PC-9 (cell line): ENCODE results near the gene SLC9A3. TPM values are rescaled to one million over a fixed set of nuclear protein-coding genes. Genes with fewer than 3 reads are reported as not detected.
"Not testable (repeated sequence)": the region's sequence is repeated elsewhere in the genome, so short reads cannot be mapped to it uniquely, and the experiment has no call there.

Experiments used
- BruUV-seq: library from RNA; stranded (reverse); fragments of 400-500 nt; replicated peaks from 2 replicates; lab custom pipeline; 2021; lab: Mats Ljungman, UMichigan
- CTCF ChIA-PET: fragments of 300-600 bp; sonication (Branson Sonifier 250); formaldehyde crosslinking; loops from one replicate; lab custom pipeline; 2022; ENCODE audit warnings: antibody characterized with exemption; lab: Charles Lee
- POLR2A ChIA-PET: fragments of 300-600 bp; sonication (Branson Sonifier 250); formaldehyde crosslinking; loops from one replicate; lab custom pipeline; 2022; ENCODE audit warnings: antibody characterized with exemption; ENCODE audit not compliant: unreplicated experiment; lab: Charles Lee
- DNase-seq, 2 experiments: peaks; one replicate each; pipeline versions ENCODE4 v3.0.0 to v3.0.0-alpha.2; 2015 to 2022; ENCODE audit warnings: mixed read lengths in 1 of 2
- H2AFZ ChIP-seq: fragments of 200-600 bp; sonication (generic); 2 replicates; pipeline ENCODE4 v1.8.1; 2017; ENCODE audit warnings: antibody characterized with exemption
- H3F3A ChIP-seq: fragments of 200-600 bp; sonication (generic); 2 replicates; pipeline ENCODE4 v1.8.1; 2017; ENCODE audit warnings: antibody characterized with exemption, mild to moderate bottlenecking, low read depth; ENCODE audit not compliant: insufficient read depth
- H3K27ac ChIP-seq: fragments of 200-600 bp; sonication (generic); 2 replicates; pipeline ENCODE4 v1.6.1; 2016; ENCODE audit warnings: mixed run types
- H3K27me3 ChIP-seq: fragments of 200-600 bp; sonication (generic); 2 replicates; pipeline ENCODE4 v1.6.1; 2016; ENCODE audit warnings: low read depth, mixed run types; ENCODE audit not compliant: insufficient read depth
- H3K36me3 ChIP-seq: fragments of 200-600 bp; sonication (generic); 2 replicates; pipeline ENCODE4 v1.6.1; 2016; ENCODE audit warnings: low read depth, mixed run types
- H3K4me1 ChIP-seq: fragments of 200-600 bp; sonication (generic); replicated peaks from 2 replicates; pipeline ENCODE4 v1.6.1; 2016; ENCODE audit warnings: mixed run types; ENCODE audit not compliant: insufficient read depth
- H3K4me2 ChIP-seq: fragments of 200-600 bp; sonication (generic); 2 replicates; pipeline ENCODE4 v1.6.1; 2017; ENCODE audit warnings: mixed run types
- H3K4me3 ChIP-seq: fragments of 200-600 bp; sonication (generic); 2 replicates; pipeline ENCODE4 v1.6.1; 2016; ENCODE audit warnings: mixed run types
- H3K79me2 ChIP-seq: fragments of 200-600 bp; sonication (generic); 2 replicates; pipeline ENCODE4 v1.6.1; 2017; ENCODE audit warnings: low read depth, mixed run types
- H3K9me2 ChIP-seq: fragments of 200-600 bp; sonication (generic); 2 replicates; pipeline ENCODE4 v1.8.1; 2017; ENCODE audit warnings: mild to moderate bottlenecking; ENCODE audit not compliant: insufficient read depth
- H3K9me3 ChIP-seq: fragments of 200-600 bp; sonication (generic); 2 replicates; pipeline ENCODE4 v1.8.1; 2016; ENCODE audit warnings: low read depth; ENCODE audit not compliant: insufficient read depth
- H4K20me1 ChIP-seq: fragments of 200-600 bp; sonication (generic); 2 replicates; pipeline ENCODE4 v1.8.1; 2017; ENCODE audit not compliant: insufficient read depth
- EZH2 ChIP-seq: fragments of 200-600 bp; sonication (generic); IDR thresholded peaks from 2 replicates; pipeline ENCODE4 v1.8.0; 2017; ENCODE audit warnings: antibody characterized with exemption, low read depth
- intact Hi-C: fragments of 100-400 bp; cut with micrococcal nuclease; formaldehyde crosslinking; loops from one replicate; pipeline ENCODE4 v1.10.0; 2022; ENCODE audit not compliant: unreplicated experiment
- total RNA-seq: library from RNA; stranded (reverse); gene quantifications from 2 replicates; pipeline ENCODE4 v1.2.3, GENCODE V29; 2021
- TF ChIP-seq, protein P1 (sequence below): fragments of 200-600 bp; sonication (generic); conservative IDR thresholded peaks from 2 replicates; pipeline ENCODE4 v1.6.1; 2017; ENCODE audit warnings: mixed run types, antibody characterized with exemption, mild to moderate bottlenecking, moderate library complexity

Gene SLC9A3
- total RNA-seq, 1 experiment from 2014 or later, result 5.6 TPM

DNA sequence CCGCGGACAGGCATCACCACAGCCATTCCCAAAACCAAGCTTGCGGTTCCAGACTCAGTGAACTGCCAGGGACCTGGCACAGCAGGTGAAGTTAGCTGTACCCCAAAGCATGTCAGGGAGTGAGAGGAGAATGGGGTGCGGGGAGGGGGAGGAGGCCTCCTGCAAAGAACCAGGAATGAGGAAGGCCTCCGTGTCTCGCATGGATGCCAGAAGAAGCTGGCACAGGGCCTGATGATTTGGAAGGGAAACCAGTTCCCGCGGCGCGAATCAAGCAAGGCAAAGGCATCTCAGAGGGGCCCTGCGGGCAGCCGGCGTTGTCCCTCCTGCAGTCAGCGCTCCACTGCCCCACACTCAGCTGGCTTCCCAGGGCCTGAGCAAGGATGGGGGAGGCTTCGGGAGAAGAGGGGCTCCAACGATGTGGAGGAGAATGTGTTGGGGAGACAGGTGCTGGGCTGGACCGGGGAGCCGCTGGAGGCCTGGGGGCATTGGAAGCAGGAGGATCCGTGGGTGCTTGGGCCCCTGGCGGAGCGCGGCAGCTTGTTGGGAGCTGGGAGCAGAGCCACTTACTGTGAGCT lies 14.6 kb downstream of the SLC9A3 start:
- no peaks in the 10 kb centered on the region for H3K79me2 ChIP-seq
- no peaks in the 10 kb centered on the region for H3K4me1 ChIP-seq
- BruUV-seq, result no TSS peak
- H4K20me1 ChIP-seq, result no peaks in the 10 kb centered on the region
- H3F3A ChIP-seq, result no peaks in the 10 kb centered on the region
- ChIA-PET CTCF (no interaction called here), POLR2A (interaction anchor here (0.5 to 0.6 kb wide), 2 partner anchors 43 to 102 kb away, joined by 3 to 18 read pairs; no protein-coding TSS in a partner anchor)
- no peak overlapping the region for H3K27ac ChIP-seq
- H3K9me3 ChIP-seq, result no peaks in the 10 kb centered on the region
- H3K27me3 ChIP-seq, result peaks cover 84% of the 10 kb centered on the region
- TF ChIP-seq, protein P1, sequence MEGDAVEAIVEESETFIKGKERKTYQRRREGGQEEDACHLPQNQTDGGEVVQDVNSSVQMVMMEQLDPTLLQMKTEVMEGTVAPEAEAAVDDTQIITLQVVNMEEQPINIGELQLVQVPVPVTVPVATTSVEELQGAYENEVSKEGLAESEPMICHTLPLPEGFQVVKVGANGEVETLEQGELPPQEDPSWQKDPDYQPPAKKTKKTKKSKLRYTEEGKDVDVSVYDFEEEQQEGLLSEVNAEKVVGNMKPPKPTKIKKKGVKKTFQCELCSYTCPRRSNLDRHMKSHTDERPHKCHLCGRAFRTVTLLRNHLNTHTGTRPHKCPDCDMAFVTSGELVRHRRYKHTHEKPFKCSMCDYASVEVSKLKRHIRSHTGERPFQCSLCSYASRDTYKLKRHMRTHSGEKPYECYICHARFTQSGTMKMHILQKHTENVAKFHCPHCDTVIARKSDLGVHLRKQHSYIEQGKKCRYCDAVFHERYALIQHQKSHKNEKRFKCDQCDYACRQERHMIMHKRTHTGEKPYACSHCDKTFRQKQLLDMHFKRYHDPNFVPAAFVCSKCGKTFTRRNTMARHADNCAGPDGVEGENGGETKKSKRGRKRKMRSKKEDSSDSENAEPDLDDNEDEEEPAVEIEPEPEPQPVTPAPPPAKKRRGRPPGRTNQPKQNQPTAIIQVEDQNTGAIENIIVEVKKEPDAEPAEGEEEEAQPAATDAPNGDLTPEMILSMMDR, result no peak
- no peak for TF ChIP-seq EZH2
- DNase-seq, result no peak
- H3K36me3 ChIP-seq, result no peaks in the 10 kb centered on the region
- no peak overlapping the region for H2AFZ ChIP-seq
- intact Hi-C loops, result no loop called here
- no peaks in the 10 kb centered on the region for H3K9me2 ChIP-seq
- H3K4me3 ChIP-seq, result no peak overlapping the region
- no peak overlapping the region for H3K4me2 ChIP-seq

DNA sequence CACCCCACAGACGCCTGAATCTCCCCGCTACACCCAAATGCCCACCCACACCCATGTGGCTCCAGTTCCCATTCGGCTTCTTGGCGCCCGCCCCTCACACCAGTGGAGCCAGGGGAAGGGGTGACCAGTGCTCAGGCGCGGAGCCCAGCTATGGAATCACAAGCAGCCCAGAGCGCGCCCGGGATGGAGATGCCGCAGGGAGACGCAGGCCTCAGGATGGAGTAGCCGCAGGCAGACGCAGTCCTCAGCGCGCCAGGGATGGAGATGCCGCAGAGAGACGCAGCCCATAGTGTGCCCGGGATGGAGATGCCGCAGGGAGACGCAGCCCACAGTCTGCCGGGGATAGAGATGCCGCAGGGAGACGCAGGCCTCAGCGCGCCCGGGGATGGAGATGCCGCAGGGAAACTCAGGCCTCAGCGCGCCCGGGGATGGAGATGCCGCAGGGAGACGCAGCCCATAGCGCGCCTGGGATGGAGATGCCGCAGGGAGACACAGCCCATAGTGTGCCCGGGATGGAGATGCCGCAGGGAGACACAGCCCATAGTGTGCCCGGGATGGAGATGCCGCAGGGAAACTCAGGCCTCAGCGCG lies 16.2 kb downstream of the SLC9A3 start:
- peaks cover 84% of the 10 kb centered on the region for H3K27me3 ChIP-seq
- BruUV-seq, POLR2A ChIA-PET: not testable (repeated sequence)

DNA sequence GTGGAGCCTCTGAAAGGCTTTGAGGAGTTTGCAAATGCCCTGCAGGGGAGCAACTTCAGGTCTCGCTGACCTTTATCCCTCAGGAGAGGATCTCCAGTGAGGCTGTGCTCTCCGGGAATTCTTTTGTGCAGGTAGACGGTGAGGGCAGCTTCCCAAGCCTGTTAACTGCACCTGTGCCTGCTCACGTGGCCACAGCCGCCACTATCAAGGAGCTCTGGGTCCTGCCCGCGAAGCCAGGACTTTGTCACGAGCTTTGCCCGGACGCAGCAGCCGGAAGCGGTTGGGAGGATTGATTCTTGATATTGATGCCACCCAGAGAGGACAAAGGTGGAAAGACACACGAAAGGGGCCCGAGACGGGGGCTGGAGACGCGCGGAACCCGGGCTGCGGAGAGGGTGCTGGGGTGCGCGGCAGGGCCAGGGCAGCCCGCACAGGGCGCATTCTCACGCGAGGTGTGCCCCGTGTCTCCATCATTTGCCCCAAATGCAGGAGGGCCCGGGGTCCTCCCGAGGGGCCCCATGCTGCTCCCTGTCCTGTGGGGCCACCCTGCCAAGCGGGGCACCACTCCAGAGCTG lies 18.2 kb downstream of the SLC9A3 start:
- no peak for TF ChIP-seq EZH2
- TF ChIP-seq, protein P1, result no peak
- Histone ChIP-seq H4K20me1 (no peaks in the 10 kb centered on the region), H3K4me3 (no peak overlapping the region), H3K27me3 (peaks cover 84% of the 10 kb centered on the region), H3F3A (no peaks in the 10 kb centered on the region), H3K4me2 (no peak overlapping the region), H3K36me3 (no peaks in the 10 kb centered on the region), H3K27ac (no peak overlapping the region), H3K9me3 (no peaks in the 10 kb centered on the region), H3K9me2 (no peaks in the 10 kb centered on the region), H3K79me2 (no peaks in the 10 kb centered on the region), H3K4me1 (no peaks in the 10 kb centered on the region), H2AFZ (no peak overlapping the region)
- ChIA-PET CTCF (no interaction called here), POLR2A (no interaction called here)
- DNase-seq, result no peak
- BruUV-seq, result no TSS peak
- intact Hi-C loops, result no loop called here

More for the DNA sequence above, 16.2 kb downstream of the SLC9A3 start:
- H4K20me1 ChIP-seq, H3F3A ChIP-seq, H3K79me2 ChIP-seq, DNase-seq, H3K9me2 ChIP-seq, H3K4me3 ChIP-seq, H3K4me2 ChIP-seq, H3K4me1 ChIP-seq, H3K27ac ChIP-seq, H3K36me3 ChIP-seq, intact Hi-C loops, H2AFZ ChIP-seq, CTCF ChIA-PET, H3K9me3 ChIP-seq: not testable (repeated sequence)
